Ascending aorta (tissue), 2 donors: ENCODE data around the gene GRIK3. TPM values are rescaled to one million over a fixed set of nuclear protein-coding genes. Genes with fewer than 3 reads are reported as not detected.

Experiments used
- DNase-seq, 2 donors: peaks; one replicate each; pipeline ENCODE4 v3.0.0-alpha.2; 2019; ENCODE audit warnings: low spot score in 2 of 2
- H3K27ac ChIP-seq, 2 donors: fragments of 200-600 bp; sonication (generic); one replicate each; pipeline ENCODE4 v1.5.1; 2016 to 2017; ENCODE audit warnings: mild to moderate bottlenecking in 1 of 2
- H3K27me3 ChIP-seq: fragments of 200-600 bp; sonication (generic); one replicate; pipeline ENCODE4 v1.5.1; 2017
- H3K36me3 ChIP-seq, 2 donors: fragments of 200-600 bp; sonication (generic); one replicate each; pipeline ENCODE4 v1.5.1; 2016
- H3K4me1 ChIP-seq, 2 donors: fragments of 200-600 bp; sonication (generic); one replicate each; pipeline ENCODE4 v1.5.1; 2016 to 2017; ENCODE audit warnings: mild to moderate bottlenecking in 1 of 2
- H3K4me3 ChIP-seq, 2 donors: fragments of 200-600 bp; sonication (generic); one replicate each; pipeline ENCODE4 v1.5.1; 2016 to 2017; ENCODE audit warnings: mild to moderate bottlenecking in 1 of 2
- H3K9me3 ChIP-seq, 2 donors: fragments of 200-600 bp; sonication (generic); one replicate each; pipeline ENCODE4 v1.5.1; 2016
- intact Hi-C: fragments of 100-400 bp; cut with DNase I; formaldehyde crosslinking; loops from one replicate; pipeline ENCODE4 v1.15.1; 2023
- total RNA-seq: library from RNA; depleted of rRNA; stranded (reverse); fragments of >200 nt; gene quantifications from one replicate; pipeline ENCODE4 v1.1.0, GENCODE V29; 2016
- TF ChIP-seq, protein P1 (sequence below), 3 experiments: fragments of 200-600 bp in 2 of 3; fragments of 450-650 bp in 1 of 3; sonication (generic) in 2 of 3; IDR thresholded peaks; one replicate each; pipeline ENCODE4 v1.5.1; 2016 to 2019; ENCODE audit warnings: antibody characterized with exemption in 3 of 3, mild to moderate bottlenecking in 1 of 3, moderate library complexity in 1 of 3

The GRIK3 gene
- total RNA-seq, 1 donor from 2014 or later, result under 0.01 TPM

DNA sequence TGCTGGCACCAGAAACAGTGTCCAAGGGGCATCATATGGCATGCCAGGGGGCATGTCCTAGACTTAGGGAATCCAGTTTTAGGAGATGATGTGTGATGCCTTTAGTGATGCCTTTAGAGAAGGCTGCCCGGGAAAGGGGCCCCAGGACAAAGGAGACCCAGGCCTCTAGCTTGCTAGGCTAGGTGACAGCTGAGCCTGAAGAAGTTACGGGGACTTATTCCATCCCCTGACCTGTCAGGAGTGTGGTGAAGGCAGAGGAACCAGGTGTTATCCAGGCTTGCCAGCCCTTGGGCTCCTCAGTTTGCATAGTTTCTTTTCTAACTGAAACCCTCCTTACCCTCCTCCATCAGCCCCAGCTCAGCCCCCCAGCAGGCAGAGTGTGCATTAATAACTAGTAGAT, 281.9 kb downstream of the GRIK3 start:
- intact Hi-C loops, result no loop called here
- TF ChIP-seq, protein P1, sequence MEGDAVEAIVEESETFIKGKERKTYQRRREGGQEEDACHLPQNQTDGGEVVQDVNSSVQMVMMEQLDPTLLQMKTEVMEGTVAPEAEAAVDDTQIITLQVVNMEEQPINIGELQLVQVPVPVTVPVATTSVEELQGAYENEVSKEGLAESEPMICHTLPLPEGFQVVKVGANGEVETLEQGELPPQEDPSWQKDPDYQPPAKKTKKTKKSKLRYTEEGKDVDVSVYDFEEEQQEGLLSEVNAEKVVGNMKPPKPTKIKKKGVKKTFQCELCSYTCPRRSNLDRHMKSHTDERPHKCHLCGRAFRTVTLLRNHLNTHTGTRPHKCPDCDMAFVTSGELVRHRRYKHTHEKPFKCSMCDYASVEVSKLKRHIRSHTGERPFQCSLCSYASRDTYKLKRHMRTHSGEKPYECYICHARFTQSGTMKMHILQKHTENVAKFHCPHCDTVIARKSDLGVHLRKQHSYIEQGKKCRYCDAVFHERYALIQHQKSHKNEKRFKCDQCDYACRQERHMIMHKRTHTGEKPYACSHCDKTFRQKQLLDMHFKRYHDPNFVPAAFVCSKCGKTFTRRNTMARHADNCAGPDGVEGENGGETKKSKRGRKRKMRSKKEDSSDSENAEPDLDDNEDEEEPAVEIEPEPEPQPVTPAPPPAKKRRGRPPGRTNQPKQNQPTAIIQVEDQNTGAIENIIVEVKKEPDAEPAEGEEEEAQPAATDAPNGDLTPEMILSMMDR (IDR thresholded peaks at IDR 0.05), result no peak
- DNase-seq, result peak in 1 of 2 donors; percentile 50

DNA sequence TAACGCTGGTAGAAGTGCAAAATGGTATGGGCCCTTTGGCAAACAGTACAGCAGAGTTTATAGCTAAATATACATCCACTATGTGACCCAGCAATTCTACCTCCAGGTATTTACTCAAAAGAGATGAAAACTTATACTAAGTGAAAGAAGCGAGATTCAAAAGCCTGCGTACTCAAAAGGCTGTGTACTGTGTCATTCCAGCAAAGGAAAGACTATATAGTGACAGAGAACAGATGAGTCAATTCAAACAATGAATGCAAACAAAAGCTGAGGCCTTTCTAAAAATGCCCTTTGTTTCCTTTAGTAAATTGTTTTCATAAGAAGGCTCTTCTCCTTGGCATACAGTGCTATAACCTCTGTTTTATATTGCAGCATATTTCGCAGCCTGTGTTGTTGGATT, 282.8 kb downstream of the GRIK3 start:
- intact Hi-C loops, result no loop called here
- no peaks in the 10 kb centered on the region for H3K36me3 ChIP-seq
- TF ChIP-seq, protein P1 (IDR thresholded peaks at IDR 0.05), result no peak

More for the DNA sequence above, 281.9 kb downstream of the GRIK3 start:
- H3K9me3 ChIP-seq, result no peaks in the 10 kb centered on the region
- no peaks in the 10 kb centered on the region for H3K36me3 ChIP-seq
- H3K4me3 ChIP-seq, result no peak overlapping the region
- H3K4me1 ChIP-seq, result no peaks in the 10 kb centered on the region
- H3K27me3 ChIP-seq, result no peaks in the 10 kb centered on the region
- H3K27ac ChIP-seq, result no peak overlapping the region

DNA sequence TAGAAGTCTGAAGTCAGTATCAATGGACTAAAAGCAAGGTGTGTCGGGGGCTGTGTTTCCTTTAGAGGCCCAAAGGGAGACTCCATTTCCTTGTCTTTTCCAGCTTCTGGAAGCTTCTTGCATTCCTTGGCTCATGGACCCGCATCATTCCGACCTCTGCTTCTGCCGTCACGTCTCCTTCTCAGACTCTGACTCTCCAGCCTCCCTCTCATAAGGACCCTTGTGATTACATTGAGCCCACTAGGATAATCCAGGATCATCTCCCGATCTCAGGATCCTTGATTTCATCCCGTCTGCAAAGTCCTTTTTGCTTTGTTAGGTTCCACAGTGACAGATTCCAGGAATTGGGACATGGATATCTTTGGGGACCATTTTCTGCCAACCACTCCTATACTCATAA, 285.8 kb downstream of the GRIK3 start:
- DNase-seq, result no peak
- TF ChIP-seq, protein P1 (IDR thresholded peaks at IDR 0.05), result no peak
- Histone ChIP-seq H3K27ac (no peak overlapping the region), H3K4me1 (no peaks in the 10 kb centered on the region), H3K27me3 (no peaks in the 10 kb centered on the region), H3K36me3 (no peaks in the 10 kb centered on the region), H3K4me3 (no peak overlapping the region), H3K9me3 (no peaks in the 10 kb centered on the region)
- intact Hi-C loops, result no loop called here

More for the DNA sequence above, 282.8 kb downstream of the GRIK3 start:
- Histone ChIP-seq H3K4me1 (no peaks in the 10 kb centered on the region), H3K27ac (no peak overlapping the region), H3K27me3 (no peaks in the 10 kb centered on the region), H3K9me3 (no peaks in the 10 kb centered on the region), H3K4me3 (no peak overlapping the region)
- no peak for DNase-seq
